ENCODE data around the gene ID3.

ID3 gene

DNA sequence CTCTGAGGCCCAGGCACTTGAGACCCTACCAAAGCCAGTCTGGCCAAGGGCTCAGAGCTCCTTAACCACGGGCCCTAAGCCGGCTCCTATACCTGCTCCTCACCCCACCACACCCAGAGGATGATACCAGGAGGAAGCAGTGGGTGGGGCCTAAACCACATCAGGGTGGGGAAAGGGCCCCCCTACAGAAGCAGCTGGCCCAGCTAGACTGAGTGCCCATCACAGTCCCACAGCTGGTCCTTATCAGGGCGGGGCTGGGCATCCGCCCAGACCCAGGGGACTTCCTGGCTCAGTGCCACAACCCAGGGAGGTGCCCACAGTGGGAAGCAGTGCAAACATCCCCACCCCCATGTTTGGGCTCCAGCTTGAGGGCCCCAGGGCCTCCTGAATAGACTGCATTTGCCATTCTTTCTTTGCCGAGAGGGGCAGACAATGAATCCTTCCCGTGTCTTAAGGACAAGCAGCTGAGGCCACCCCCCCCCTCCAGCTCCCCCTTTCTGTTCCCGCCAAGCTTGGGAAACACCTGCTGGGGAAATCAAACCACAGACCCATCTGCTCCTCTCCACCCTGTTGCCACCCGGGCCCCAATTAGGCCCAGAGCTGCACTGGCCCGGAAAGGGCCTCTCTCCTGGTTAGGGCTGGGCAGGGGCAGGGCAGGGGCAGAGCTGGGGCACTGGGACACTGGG is 34.4 kb downstream of the ID3 start:
- no peak for DNase-seq

DNA sequence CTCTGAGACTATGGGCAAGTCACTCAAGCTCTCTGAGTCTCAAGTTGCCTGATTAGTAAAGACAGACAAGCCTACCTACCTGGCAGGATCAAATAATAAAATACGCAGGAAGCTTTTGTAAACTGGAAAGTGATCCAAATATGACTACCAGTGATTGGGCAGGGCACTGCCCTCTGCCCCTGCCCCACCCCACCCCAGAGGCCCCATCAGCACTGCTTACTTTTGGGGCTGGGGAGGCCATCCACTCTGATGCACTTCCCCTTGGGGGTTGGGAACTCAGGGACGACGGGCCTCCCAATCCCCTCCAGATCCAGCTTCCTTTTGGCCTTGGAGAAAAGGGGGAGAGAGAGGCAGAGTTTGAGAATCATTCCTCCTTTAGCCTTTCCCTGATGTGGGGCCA is 35.1 kb downstream of the ID3 start:
- no peak for DNase-seq

DNA sequence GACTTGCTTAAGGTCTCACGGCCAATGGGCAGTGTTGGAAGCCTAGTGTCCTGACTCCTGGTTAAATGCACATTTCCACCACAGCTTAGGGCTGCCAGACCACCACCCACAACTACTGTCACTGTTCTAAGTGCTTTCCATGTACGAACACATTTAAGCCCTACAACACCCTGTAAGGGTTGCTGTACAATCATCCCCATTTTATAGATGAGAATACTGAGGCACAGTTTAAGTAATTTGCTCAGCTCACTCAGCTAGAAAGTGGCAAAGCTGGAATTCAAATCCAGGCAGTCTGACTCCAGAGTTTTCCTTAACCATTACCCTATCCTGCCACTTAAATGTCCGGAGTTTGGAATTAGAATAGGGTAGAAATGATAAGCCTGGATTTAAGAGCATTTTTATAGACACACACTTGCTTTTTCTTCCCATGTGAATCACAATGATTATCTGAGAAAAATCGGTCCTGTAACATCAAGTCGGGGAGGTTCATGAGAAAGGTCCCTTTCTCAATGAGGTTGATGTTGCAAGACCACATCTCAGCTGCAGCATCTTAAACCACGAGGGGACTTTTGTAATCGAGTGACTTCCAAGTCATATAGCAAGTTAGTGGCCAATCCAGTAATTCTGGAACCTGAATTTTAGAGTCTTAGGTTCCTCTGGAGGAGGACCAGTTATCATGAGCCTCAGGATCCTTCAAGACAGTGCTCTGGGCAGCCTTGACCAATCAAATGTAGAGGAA is 36.9 kb downstream of the ID3 start:
- DNase-seq = peak; percentile 94

DNA sequence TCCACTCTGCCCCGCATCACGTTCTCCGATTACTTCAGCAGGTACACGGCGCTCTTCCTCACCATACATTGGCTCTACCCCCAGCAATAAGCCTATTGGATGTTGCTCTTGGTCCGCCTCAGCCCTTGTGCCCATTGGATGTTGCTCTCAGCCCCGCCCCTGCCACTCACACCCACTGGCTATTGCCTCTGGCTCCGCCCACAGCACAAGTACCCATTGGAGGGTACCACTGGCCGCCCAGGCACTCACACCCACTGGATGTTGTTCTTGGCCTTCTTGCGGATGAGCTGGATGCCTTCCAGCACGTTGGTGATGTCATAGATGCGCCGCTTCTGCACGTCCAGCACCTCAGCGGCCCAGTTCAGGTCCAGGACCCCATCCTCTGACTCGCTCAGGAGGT is 37.7 kb downstream of the ID3 start:
- DNase-seq = no peak

DNA sequence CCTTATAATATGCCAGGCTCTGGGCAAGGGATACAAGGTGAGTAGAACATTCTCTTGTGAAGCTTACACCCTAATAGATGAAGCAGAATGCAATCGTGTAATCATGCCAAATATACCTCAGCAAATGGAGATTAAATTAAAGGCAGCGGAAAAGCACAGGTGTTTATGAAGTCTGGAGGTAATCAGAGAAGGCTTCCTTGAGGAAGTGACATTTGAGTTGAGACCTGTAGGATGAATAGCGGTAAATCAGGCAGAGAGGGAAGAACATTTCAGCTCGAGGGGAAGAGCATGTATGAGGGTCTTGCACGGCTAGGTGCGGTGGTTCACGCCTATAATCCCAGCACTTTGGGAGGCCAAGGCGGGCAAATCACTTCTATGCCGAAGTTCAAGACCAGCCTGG is 41.7 kb downstream of the ID3 start:
- DNase-seq = no peak

DNA sequence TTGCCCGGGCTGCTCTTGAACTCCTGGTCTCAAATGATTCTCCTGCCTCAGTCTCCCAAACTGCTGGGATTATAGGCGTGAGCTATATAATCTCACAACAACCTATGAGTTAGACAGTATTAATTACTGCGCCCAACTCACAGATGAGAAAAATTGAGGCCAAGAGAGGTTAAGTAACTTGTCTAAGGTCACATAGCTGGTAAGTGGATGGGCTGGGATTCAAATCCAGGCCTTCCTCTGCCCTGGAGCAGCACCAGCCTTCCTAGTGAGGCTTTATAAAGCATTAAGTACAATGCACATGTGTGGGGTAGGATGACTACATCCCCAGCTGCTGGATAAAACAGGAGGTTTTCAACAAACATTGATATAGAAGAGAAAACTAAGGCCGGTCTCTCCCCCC is 43.4 kb downstream of the ID3 start:
- DNase-seq = no peak

DNA sequence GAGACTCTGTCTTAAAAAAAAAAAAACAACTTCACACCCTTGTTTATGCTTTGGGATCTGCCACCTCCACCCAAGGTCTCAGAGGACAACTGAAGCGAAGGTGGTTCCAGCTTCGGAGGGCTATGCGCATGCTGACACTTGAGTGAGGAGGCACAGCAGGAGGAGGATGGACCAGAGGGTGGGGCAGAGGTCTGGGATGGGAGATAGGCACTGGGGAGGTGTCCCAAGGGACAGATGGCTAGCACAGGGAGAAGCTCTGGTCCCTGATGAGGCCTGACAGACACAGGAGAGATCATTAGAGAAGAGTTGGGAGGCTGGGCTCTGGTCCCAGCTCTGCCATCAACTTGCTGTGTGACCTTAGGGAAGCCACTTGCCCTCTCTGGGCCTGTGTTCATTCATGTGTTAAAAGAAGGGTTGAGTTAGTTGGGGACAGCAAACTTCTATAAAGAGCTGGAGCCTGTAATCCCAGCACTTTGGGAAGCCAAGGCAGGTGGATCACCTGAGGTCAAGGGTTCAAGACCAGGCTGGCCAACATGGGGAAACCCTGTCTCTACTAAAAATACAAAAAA is 45.1 kb downstream of the ID3 start:
- DNase-seq = no peak

DNA sequence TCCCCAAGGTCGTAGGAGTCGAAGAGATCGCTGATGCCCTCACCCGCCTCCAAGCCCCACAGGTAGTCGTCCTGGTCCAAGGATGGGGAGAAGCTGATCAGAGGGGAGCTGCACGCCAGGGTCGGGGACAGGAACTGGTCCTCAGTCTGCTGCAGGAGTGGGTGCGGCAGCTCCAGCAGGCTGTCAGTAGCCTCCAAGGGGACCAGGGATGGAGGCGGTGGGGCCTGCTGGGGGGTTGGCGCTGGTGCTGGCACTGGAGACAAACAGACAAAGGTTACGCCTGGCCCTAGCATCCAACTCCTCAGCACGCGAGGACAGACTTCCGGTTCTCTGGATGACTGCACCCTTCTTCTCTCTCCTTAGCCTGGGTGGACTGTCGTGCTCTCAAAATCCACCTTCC is 49.4 kb downstream of the ID3 start:
- DNase-seq = no peak

Data from suppressor macrophage treated with lipopolysaccharide for 4 hours (primary cell).